GM12878 (cell line): ENCODE measurements around the gene LRP1B.

Experiments
- EZH2 ChIP-seq: IDR thresholded peaks from 2 replicates; pipeline ENCODE4 v1.6.1; 2012; ENCODE audit warnings: low read depth, mild to moderate bottlenecking, control low read depth, inconsistent platforms, low read length, borderline replicate concordance; ENCODE audit not compliant: control insufficient read depth
- IKZF1 ChIP-seq: fragments of 450-650 bp; conservative IDR thresholded peaks from 2 replicates; pipeline ENCODE4 v1.6.1; 2017; ENCODE audit warnings: antibody characterized with exemption, mild to moderate bottlenecking
- POLR2A ChIP-seq: IDR thresholded peaks from 2 replicates; pipeline ENCODE4 v1.6.1; 2011; ENCODE audit warnings: low read depth, mild to moderate bottlenecking, low read length
- SIN3A ChIP-seq: IDR thresholded peaks from 2 replicates; pipeline ENCODE4 v1.6.1; 2012; ENCODE audit warnings: low read depth, low read length, improper control_type of control experiment
- SIX5 ChIP-seq: IDR thresholded peaks from 2 replicates; pipeline ENCODE4 v1.6.1; 2011; ENCODE audit warnings: mild to moderate bottlenecking, low read depth, low read length, moderate library complexity; ENCODE audit not compliant: severe bottlenecking
- STAT1 ChIP-seq: fragments of 450-650 bp; conservative IDR thresholded peaks from 2 replicates; pipeline ENCODE4 v1.6.1; 2014; ENCODE audit warnings: antibody characterized with exemption, mild to moderate bottlenecking
- TCF7 ChIP-seq: IDR thresholded peaks from 2 replicates; pipeline ENCODE4 v1.6.1; 2014; ENCODE audit warnings: antibody characterized with exemption, borderline replicate concordance
- ZNF274 ChIP-seq: IDR thresholded peaks from one replicate; pipeline ENCODE4 v1.8.0; 2011; ENCODE audit not compliant: insufficient read length, insufficient read depth
- TF ChIP-seq, protein P1 (sequence below), 3 experiments: IDR thresholded peaks in 2 of 3; conservative IDR thresholded peaks in 1 of 3; 2 replicates each; pipeline ENCODE4 v1.5.1; 2011; ENCODE audit warnings: low read depth in 3 of 3, low read length in 3 of 3, mild to moderate bottlenecking in 3 of 3, control low read depth in 2 of 3, moderate library complexity in 2 of 3, inconsistent platforms in 1 of 3, mixed read lengths in 1 of 3; ENCODE audit not compliant: control insufficient read depth in 2 of 3, insufficient read depth in 1 of 3; ENCODE audit errors: extremely low read depth in 1 of 3
- TF ChIP-seq, protein P2 (sequence below): IDR thresholded peaks from 2 replicates; pipeline ENCODE4 v1.6.1; 2012; ENCODE audit warnings: low read depth, low read length, improper control_type of control experiment

DNA sequence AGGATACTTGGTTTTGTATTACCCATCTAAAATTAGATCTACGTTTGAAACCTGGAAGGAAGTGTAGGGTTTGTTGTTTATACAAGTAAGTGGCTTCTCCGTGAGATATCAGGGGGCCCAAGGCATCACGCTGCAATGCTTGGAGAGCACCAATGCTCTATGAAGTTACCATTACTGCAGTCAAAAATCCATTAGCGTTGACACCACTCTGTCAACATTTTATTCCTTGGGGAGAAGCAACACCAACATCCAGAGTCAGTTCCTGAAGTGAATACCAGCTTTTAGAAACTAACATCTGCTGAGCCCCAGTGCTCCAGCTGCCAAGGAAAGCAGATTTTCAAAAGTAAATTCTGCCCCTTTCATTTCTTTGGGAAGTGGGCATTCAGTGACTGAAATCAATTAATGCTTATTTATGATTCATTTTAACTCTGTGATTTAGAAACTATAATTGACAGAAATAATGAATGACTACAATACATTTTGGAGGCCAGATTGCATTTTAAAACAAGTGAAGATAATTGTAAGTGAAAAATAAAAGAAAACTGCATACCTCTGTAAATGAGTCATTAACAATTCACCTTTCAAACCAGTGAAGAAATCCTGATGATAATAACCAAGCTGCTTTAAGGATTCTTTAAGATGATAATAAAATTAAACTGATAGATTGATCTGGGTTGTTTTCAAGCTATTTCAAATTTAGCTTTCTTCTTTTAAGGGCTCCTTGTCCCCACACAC lies 30.5 kb downstream of the LRP1B start:
- TF ChIP-seq, protein P1, sequence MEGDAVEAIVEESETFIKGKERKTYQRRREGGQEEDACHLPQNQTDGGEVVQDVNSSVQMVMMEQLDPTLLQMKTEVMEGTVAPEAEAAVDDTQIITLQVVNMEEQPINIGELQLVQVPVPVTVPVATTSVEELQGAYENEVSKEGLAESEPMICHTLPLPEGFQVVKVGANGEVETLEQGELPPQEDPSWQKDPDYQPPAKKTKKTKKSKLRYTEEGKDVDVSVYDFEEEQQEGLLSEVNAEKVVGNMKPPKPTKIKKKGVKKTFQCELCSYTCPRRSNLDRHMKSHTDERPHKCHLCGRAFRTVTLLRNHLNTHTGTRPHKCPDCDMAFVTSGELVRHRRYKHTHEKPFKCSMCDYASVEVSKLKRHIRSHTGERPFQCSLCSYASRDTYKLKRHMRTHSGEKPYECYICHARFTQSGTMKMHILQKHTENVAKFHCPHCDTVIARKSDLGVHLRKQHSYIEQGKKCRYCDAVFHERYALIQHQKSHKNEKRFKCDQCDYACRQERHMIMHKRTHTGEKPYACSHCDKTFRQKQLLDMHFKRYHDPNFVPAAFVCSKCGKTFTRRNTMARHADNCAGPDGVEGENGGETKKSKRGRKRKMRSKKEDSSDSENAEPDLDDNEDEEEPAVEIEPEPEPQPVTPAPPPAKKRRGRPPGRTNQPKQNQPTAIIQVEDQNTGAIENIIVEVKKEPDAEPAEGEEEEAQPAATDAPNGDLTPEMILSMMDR (IDR thresholded peaks at IDR 0.05 in 2 of 3, conservative IDR thresholded peaks at IDR 0.05 in 1 of 3; ENCODE audit: control insufficient read depth in 2 of 3, extremely low read depth in 1 of 3, insufficient read depth in 1 of 3, low read depth in 3 of 3, low read length in 3 of 3), result no peak
- TF ChIP-seq TCF7 (no peak), ZNF274 (no peak), EZH2 (no peak), POLR2A (no peak), SIX5 (no peak), SIN3A (no peak), IKZF1 (no peak), STAT1 (no peak)
- TF ChIP-seq, protein P2, sequence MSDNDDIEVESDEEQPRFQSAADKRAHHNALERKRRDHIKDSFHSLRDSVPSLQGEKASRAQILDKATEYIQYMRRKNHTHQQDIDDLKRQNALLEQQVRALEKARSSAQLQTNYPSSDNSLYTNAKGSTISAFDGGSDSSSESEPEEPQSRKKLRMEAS, result no peak
